GM23338 (cell line): Measurements from ENCODE around the gene ZFY. TPM values are rescaled to one million over a fixed set of nuclear protein-coding genes. Genes with fewer than 3 reads are reported as not detected.

Experiments used
- ATAC-seq: fragments of 200-7000 bp; cut with Tn5 transposase; 3 replicates; pipeline ENCODE4 v1.9.1; 2020
- DNase-seq: peaks from one replicate; pipeline ENCODE4 v3.0.0-alpha.2; 2015; ENCODE audit warnings: low spot score
- H2AFZ ChIP-seq: fragments of 200-600 bp; sonication (generic); 2 replicates; pipeline ENCODE4 v1.8.0; 2016; ENCODE audit warnings: antibody characterized with exemption, mild to moderate bottlenecking, moderate library complexity
- H3F3A ChIP-seq: fragments of 200-600 bp; sonication (generic); replicated peaks from 2 replicates; pipeline ENCODE4 v1.8.0; 2017; ENCODE audit warnings: antibody characterized with exemption, mixed run types, low read depth
- H3K27ac ChIP-seq: fragments of 200-600 bp; sonication (generic); 2 replicates; pipeline ENCODE4 v1.6.1; 2016; ENCODE audit warnings: low read depth
- H3K27me3 ChIP-seq: fragments of 200-600 bp; sonication (generic); 2 replicates; pipeline ENCODE4 v1.8.0; 2016; ENCODE audit warnings: mild to moderate bottlenecking, mixed run types, moderate library complexity; ENCODE audit not compliant: insufficient read depth
- H3K36me3 ChIP-seq: fragments of 200-600 bp; sonication (generic); 2 replicates; pipeline ENCODE4 v1.8.0; 2016; ENCODE audit warnings: mild to moderate bottlenecking; ENCODE audit not compliant: insufficient read depth
- H3K4me1 ChIP-seq: fragments of 200-600 bp; sonication (generic); 2 replicates; pipeline ENCODE4 v1.8.0; 2016; ENCODE audit warnings: mild to moderate bottlenecking, moderate library complexity; ENCODE audit not compliant: insufficient read depth
- H3K4me2 ChIP-seq: fragments of 200-600 bp; sonication (generic); 2 replicates; pipeline ENCODE4 v1.7.1; 2017; ENCODE audit warnings: mixed run types
- H3K4me3 ChIP-seq: fragments of 200-600 bp; sonication (generic); 2 replicates; pipeline ENCODE4 v1.6.1; 2016; ENCODE audit warnings: mixed run types
- H3K79me2 ChIP-seq: fragments of 200-600 bp; sonication (generic); replicated peaks from 2 replicates; pipeline ENCODE4 v1.8.0; 2017; ENCODE audit warnings: mild to moderate bottlenecking; ENCODE audit not compliant: insufficient read depth
- H3K9me2 ChIP-seq: fragments of 200-600 bp; sonication (generic); 2 replicates; pipeline ENCODE4 v1.8.0; 2017; ENCODE audit not compliant: insufficient read depth
- H4K20me1 ChIP-seq: fragments of 200-600 bp; sonication (generic); replicated peaks from 2 replicates; pipeline ENCODE4 v1.8.0; 2017; ENCODE audit warnings: mild to moderate bottlenecking; ENCODE audit not compliant: insufficient read depth
- H3K27ac Mint-ChIP-seq: 2 replicates; pipeline ENCODE4 v1.8.0; 2020; ENCODE audit warnings: inconsistent platforms, mild to moderate bottlenecking, moderate library complexity, mixed read lengths
- H3K27me3 Mint-ChIP-seq: 3 replicates; pipeline ENCODE4 v1.8.0; 2022; ENCODE audit warnings: low read depth, mild to moderate bottlenecking, moderate library complexity, mixed read lengths, inconsistent platforms; ENCODE audit not compliant: insufficient read depth, poor library complexity
- H3K36me3 Mint-ChIP-seq: 3 replicates; pipeline ENCODE4 v1.8.0; 2021; ENCODE audit warnings: low read depth, mild to moderate bottlenecking, inconsistent platforms, moderate library complexity, mixed read lengths
- H3K4me1 Mint-ChIP-seq: 3 replicates; pipeline ENCODE4 v1.8.0; 2020; ENCODE audit warnings: mild to moderate bottlenecking, inconsistent platforms, mixed read lengths
- H3K4me3 Mint-ChIP-seq: 3 replicates; pipeline ENCODE4 v1.8.0; 2021; ENCODE audit warnings: moderate library complexity, mild to moderate bottlenecking, inconsistent platforms, mixed read lengths
- H3K9me3 Mint-ChIP-seq: 3 replicates; pipeline ENCODE4 v1.8.0; 2020; ENCODE audit warnings: moderate library complexity, mild to moderate bottlenecking, inconsistent platforms, mixed read lengths
- CREB1 ChIP-seq: fragments of 250-450 bp; sonication (Bioruptor Pico); IDR thresholded peaks from 2 replicates; pipeline ENCODE4 v1.5.0; 2020; ENCODE audit warnings: low read depth, mild to moderate bottlenecking, moderate library complexity
- CTCF ChIP-seq, 2 experiments: fragments of 200-600 bp in 1 of 2; sonication (generic) in 1 of 2; conservative IDR thresholded peaks; 2 replicates each; pipeline versions ENCODE4 v1.5.1 to v1.6.1; 2016 to 2017; ENCODE audit warnings: antibody characterized with exemption in 2 of 2, low read depth in 2 of 2, mild to moderate bottlenecking in 2 of 2, moderate library complexity in 1 of 2
- ETS1 ChIP-seq: IDR thresholded peaks from 2 replicates; pipeline ENCODE4 v1.6.1; 2016; ENCODE audit warnings: antibody characterized with exemption
- EZH2 ChIP-seq: fragments of 200-600 bp; sonication (generic); IDR thresholded peaks from one replicate; pipeline ENCODE4 v1.8.0; 2017; ENCODE audit warnings: antibody characterized with exemption, mild to moderate bottlenecking, low read depth; ENCODE audit not compliant: unreplicated experiment
- EZH2phosphoT487 ChIP-seq: fragments of 200-600 bp; sonication (generic); IDR thresholded peaks from one replicate; pipeline ENCODE4 v1.8.1; 2018; ENCODE audit warnings: antibody characterized with exemption; ENCODE audit not compliant: unreplicated experiment
- JUNB ChIP-seq: IDR thresholded peaks from one replicate; pipeline ENCODE4 v1.6.1; 2016; ENCODE audit warnings: antibody characterized with exemption; ENCODE audit not compliant: unreplicated experiment
- NANOG ChIP-seq: IDR thresholded peaks from 2 replicates; pipeline ENCODE4 v1.6.1; 2016; ENCODE audit warnings: antibody characterized with exemption, borderline replicate concordance
- POLR2AphosphoS5 ChIP-seq: IDR thresholded peaks from 2 replicates; pipeline ENCODE4 v1.6.1; 2016; ENCODE audit warnings: antibody characterized with exemption, low read depth
- REST ChIP-seq: IDR thresholded peaks from one replicate; pipeline ENCODE4 v1.6.1; 2018; ENCODE audit warnings: antibody characterized with exemption; ENCODE audit not compliant: unreplicated experiment
- STAT1 ChIP-seq: IDR thresholded peaks from one replicate; pipeline ENCODE4 v1.6.1; 2016; ENCODE audit warnings: antibody characterized with exemption; ENCODE audit not compliant: unreplicated experiment
- ZNF114 ChIP-seq: fragments of 250-450 bp; sonication (Bioruptor Pico); IDR thresholded peaks from 2 replicates; pipeline ENCODE4 v1.5.0; 2020; ENCODE audit warnings: mild to moderate bottlenecking, moderate library complexity
- ZNF331 ChIP-seq: fragments of 250-450 bp; sonication (Bioruptor Pico); IDR thresholded peaks from 2 replicates; pipeline ENCODE4 v1.5.0; 2020; ENCODE audit warnings: low read depth, mild to moderate bottlenecking, moderate library complexity
- ZNF462 ChIP-seq: fragments of 250-450 bp; sonication (Bioruptor Pico); IDR thresholded peaks from 2 replicates; pipeline ENCODE4 v1.5.0; 2020; ENCODE audit warnings: mild to moderate bottlenecking, moderate library complexity
- polyA plus RNA-seq: library from polyadenylated mRNA; unstranded; fragments of >200 nt; fragmentation: Nextera tagmentation; extraction: Ambion mirVana; gene quantifications from 2 replicates; pipeline ENCODE4 v1.2.1, GENCODE V29; 2016
- total RNA-seq: library from RNA; depleted of rRNA; stranded (reverse); fragments of >200 nt; shearing (Covaris generic); gene quantifications from 2 replicates; pipeline ENCODE4 v1.2.3, GENCODE V29; 2014

ZFY gene
- total and polyA plus RNA-seq, 2 experiments from 2014 or later: 4.5 to 9.4 TPM

GRCh38 chrY:2969561-2969960, 34.4 kb downstream of the ZFY start:
- no peaks in the 10 kb centered on the region for H3F3A ChIP-seq
- Mint-ChIP-seq H3K4me3 (no peak overlapping the region), H3K4me1 (no peaks in the 10 kb centered on the region; the same call in 2 of the 3 replicates), H3K27ac (no peak overlapping the region), H3K9me3 (no peaks in the 10 kb centered on the region), H3K27me3 (no peaks in the 10 kb centered on the region), H3K36me3 (no peaks in the 10 kb centered on the region; the same call in 2 of the 3 replicates)
- H3K27ac ChIP-seq: no peak overlapping the region
- H3K79me2 ChIP-seq: peaks cover 16% of the 10 kb centered on the region
- H3K4me3 ChIP-seq: no peak overlapping the region
- ATAC-seq (no peak), DNase-seq (no peak)
- no peak overlapping the region for H3K4me2 ChIP-seq
- no peaks in the 10 kb centered on the region for H3K4me1 ChIP-seq
- H4K20me1 ChIP-seq: no peaks in the 10 kb centered on the region
- no peaks in the 10 kb centered on the region for H3K36me3 ChIP-seq
- H3K9me2 ChIP-seq: no peaks in the 10 kb centered on the region
- H3K27me3 ChIP-seq: no peaks in the 10 kb centered on the region
- no peak overlapping the region for H2AFZ ChIP-seq
- TF ChIP-seq ZNF331 (CRISPR knock-in tag) (no peak), ETS1 (no peak), JUNB (no peak), EZH2 (no peak), POLR2AphosphoS5 (no peak), REST (no peak), ZNF114 (CRISPR knock-in tag) (no peak), STAT1 (no peak), CTCF (conservative IDR thresholded peaks at IDR 0.05; ENCODE audit: low read depth in 2 of 2) (no peak), CREB1 (no peak), EZH2phosphoT487 (no peak), ZNF462 (CRISPR knock-in tag) (no peak), NANOG (no peak)
